ENCODE measurements around the gene WNT3A. TPM values are rescaled to one million over a fixed set of nuclear protein-coding genes. Genes with fewer than 3 reads are reported as not detected.

The WNT3A gene
- total and polyA plus RNA-seq, 2 donors (not counting 3 experiments of a cell fraction or from before 2014, with no cell fraction given), result not detected

DNA sequence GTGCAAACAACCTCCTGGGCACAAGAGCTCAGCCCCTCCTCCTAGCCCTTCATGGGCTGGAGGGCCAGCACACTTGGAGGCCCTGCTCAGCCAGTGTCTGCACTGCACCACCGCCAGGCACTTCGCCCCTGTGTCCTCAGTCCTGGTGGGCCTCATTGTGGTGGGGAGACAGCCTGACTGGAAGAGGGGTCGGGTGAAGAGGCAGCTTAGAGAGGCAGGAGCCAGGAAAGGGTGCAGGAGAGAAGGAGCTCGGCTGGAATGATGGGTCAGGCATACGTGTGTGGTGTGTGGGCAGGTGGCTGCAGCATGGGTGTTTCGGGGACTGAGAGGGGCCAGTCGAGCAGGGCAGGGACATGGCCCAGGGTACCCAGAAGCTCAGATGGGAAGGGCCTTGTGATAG, 4.1 kb downstream of the WNT3A start:
- Histone ChIP-seq H3K79me2 (ENCODE audit: control insufficient read depth, insufficient read depth, low read length) (no peaks in the 10 kb centered on the region), H3K27me3 (ENCODE audit: control insufficient read depth in 2 of 2, insufficient read depth in 2 of 2, low read length in 2 of 2) (peaks cover 39 to 40% of the 10 kb centered on the region in 2 experiments), H3K9ac (replicated peaks; ENCODE audit: extremely low read depth, insufficient read depth, low read length) (no peak overlapping the region), H4K20me1 (replicated peaks; ENCODE audit: control insufficient read depth, extremely low read depth, insufficient read depth, low read length) (no peaks in the 10 kb centered on the region), H3K4me3 (replicated peaks in 1 of 3; ENCODE audit: insufficient read depth in 1 of 3, low read depth in 1 of 3, low read length in 3 of 3) (no peak overlapping the region), H3K36me3 (ENCODE audit: control insufficient read depth in 2 of 2, extremely low read depth in 1 of 2, insufficient read depth in 2 of 2, low read length in 2 of 2) (no peaks in the 10 kb centered on the region), H3K4me1 (ENCODE audit: control insufficient read depth, extremely low read depth, insufficient read depth, low read length) (no peaks in the 10 kb centered on the region), H3K4me2 (ENCODE audit: insufficient read depth, low read length) (no peak overlapping the region), H2AFZ (ENCODE audit: low read depth, low read length) (no peak overlapping the region), H3K9me1 (replicated peaks; ENCODE audit: control insufficient read depth, extremely low read depth, insufficient read depth, low read length) (no peaks in the 10 kb centered on the region), H3K27ac (ENCODE audit: insufficient read depth, low read depth, low read length) (no peak overlapping the region), H3K9me3 (replicated peaks; ENCODE audit: control insufficient read depth, insufficient read depth, low read length) (no peaks in the 10 kb centered on the region)
- FAIRE-seq (no peak), DNase-seq (ENCODE audit: low read depth, low spot score) (no peak)
- ChIA-PET CTCF (interaction anchor here (1.8 kb wide), 1 partner anchor 11 kb away, joined by 4 read pairs; no protein-coding TSS in a partner anchor), POLR2A (no interaction called here)
- TF ChIP-seq CTCF (IDR thresholded peaks at IDR 0.05; ENCODE audit: extremely low read depth in 1 of 2, insufficient read depth in 1 of 2, low read depth in 1 of 2, low read length in 2 of 2) (no peak), POLR2A (IDR thresholded peaks at IDR 0.05; ENCODE audit: low read depth, low read length) (no peak), FOS (IDR thresholded peaks at IDR 0.05; ENCODE audit: borderline replicate concordance, insufficient read depth, low read length) (no peak), POLR2AphosphoS5 (IDR thresholded peaks at IDR 0.05; ENCODE audit: insufficient read depth, low read depth, low read length) (no peak), MAX (IDR thresholded peaks at IDR 0.05; ENCODE audit: insufficient read depth, insufficient read length) (no peak)
- no TSS peak for BruUV-seq (replicated peaks)
- dilution Hi-C loops (cut with MboI; ENCODE audit: extremely low pct_ligation_motif_present, low sequenced_read_pairs), result no loop called here
- intact Hi-C loops (cut with micrococcal nuclease), result no loop called here

GRCh38 chr1:228011721-228012311, 5.0 kb downstream of the WNT3A start:
- POLR2A ChIA-PET, result no interaction called here

More at GRCh38 chr1:228011721-228012311, 5.0 kb downstream of the WNT3A start:
- H3K4me2 ChIP-seq (ENCODE audit: insufficient read depth, low read length), result no peak overlapping the region
- DNase-seq (ENCODE audit: low read depth, low spot score) (no peak), FAIRE-seq (no peak)
- H3K9me3 ChIP-seq (replicated peaks; ENCODE audit: control insufficient read depth, insufficient read depth, low read length), result no peaks in the 10 kb centered on the region
- CTCF ChIA-PET, result interaction anchor here (1.8 kb wide), 1 partner anchor 13 kb away, joined by 7 read pairs; no protein-coding TSS in a partner anchor
- no TSS peak for BruUV-seq (replicated peaks)
- H3K4me1 ChIP-seq (ENCODE audit: control insufficient read depth, extremely low read depth, insufficient read depth, low read length), result no peaks in the 10 kb centered on the region
- TF ChIP-seq CTCF (IDR thresholded peaks at IDR 0.05; ENCODE audit: extremely low read depth in 1 of 2, insufficient read depth in 1 of 2, low read depth in 1 of 2, low read length in 2 of 2), result no peak
- TF ChIP-seq GATA2 (IDR thresholded peaks at IDR 0.05; ENCODE audit: insufficient read depth, insufficient read length, low read depth, low read length), result no peak
- TF ChIP-seq POLR2A (IDR thresholded peaks at IDR 0.05; ENCODE audit: low read depth, low read length), result no peak
- TF ChIP-seq POLR2AphosphoS5 (IDR thresholded peaks at IDR 0.05; ENCODE audit: insufficient read depth, low read depth, low read length), result no peak
- no peak overlapping the region for H2AFZ ChIP-seq (ENCODE audit: low read depth, low read length)
- H3K79me2 ChIP-seq (ENCODE audit: control insufficient read depth, insufficient read depth, low read length), result no peaks in the 10 kb centered on the region
- intact Hi-C loops (cut with micrococcal nuclease), result no loop called here
- H3K27ac ChIP-seq (ENCODE audit: insufficient read depth, low read depth, low read length), result no peak overlapping the region
- no peak overlapping the region for H3K4me3 ChIP-seq (replicated peaks in 1 of 3; ENCODE audit: insufficient read depth in 1 of 3, low read depth in 1 of 3, low read length in 3 of 3)
- dilution Hi-C loops (cut with MboI; ENCODE audit: extremely low pct_ligation_motif_present, low sequenced_read_pairs), result no loop called here
- no peaks in the 10 kb centered on the region for H4K20me1 ChIP-seq (replicated peaks; ENCODE audit: control insufficient read depth, extremely low read depth, insufficient read depth, low read length)
- H3K36me3 ChIP-seq (ENCODE audit: control insufficient read depth in 2 of 2, extremely low read depth in 1 of 2, insufficient read depth in 2 of 2, low read length in 2 of 2), result no peaks in the 10 kb centered on the region
- H3K9me1 ChIP-seq (replicated peaks; ENCODE audit: control insufficient read depth, extremely low read depth, insufficient read depth, low read length), result no peaks in the 10 kb centered on the region
- peaks cover 34 to 36% of the 10 kb centered on the region in 2 experiments for H3K27me3 ChIP-seq (ENCODE audit: control insufficient read depth in 2 of 2, insufficient read depth in 2 of 2, low read length in 2 of 2)
- H3K9ac ChIP-seq (replicated peaks; ENCODE audit: extremely low read depth, insufficient read depth, low read length), result no peak overlapping the region

Measured in endothelial cell of umbilical vein (primary cell).